HG02870 (cell line): ENCODE measurements around the gene VRK1.
"Not testable (repeated sequence)": the region's sequence is repeated elsewhere in the genome, so short reads cannot be mapped to it uniquely, and the experiment has no call there.

Source experiments
- ATAC-seq: cut with Tn5 transposase; IDR thresholded peaks from one replicate; pipeline ENCODE4 v1.9.1; 2021; ENCODE audit warnings: mild to moderate bottlenecking, moderate library complexity; ENCODE audit not compliant: unreplicated experiment

Gene VRK1, protein sequence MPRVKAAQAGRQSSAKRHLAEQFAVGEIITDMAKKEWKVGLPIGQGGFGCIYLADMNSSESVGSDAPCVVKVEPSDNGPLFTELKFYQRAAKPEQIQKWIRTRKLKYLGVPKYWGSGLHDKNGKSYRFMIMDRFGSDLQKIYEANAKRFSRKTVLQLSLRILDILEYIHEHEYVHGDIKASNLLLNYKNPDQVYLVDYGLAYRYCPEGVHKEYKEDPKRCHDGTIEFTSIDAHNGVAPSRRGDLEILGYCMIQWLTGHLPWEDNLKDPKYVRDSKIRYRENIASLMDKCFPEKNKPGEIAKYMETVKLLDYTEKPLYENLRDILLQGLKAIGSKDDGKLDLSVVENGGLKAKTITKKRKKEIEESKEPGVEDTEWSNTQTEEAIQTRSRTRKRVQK

DNA sequence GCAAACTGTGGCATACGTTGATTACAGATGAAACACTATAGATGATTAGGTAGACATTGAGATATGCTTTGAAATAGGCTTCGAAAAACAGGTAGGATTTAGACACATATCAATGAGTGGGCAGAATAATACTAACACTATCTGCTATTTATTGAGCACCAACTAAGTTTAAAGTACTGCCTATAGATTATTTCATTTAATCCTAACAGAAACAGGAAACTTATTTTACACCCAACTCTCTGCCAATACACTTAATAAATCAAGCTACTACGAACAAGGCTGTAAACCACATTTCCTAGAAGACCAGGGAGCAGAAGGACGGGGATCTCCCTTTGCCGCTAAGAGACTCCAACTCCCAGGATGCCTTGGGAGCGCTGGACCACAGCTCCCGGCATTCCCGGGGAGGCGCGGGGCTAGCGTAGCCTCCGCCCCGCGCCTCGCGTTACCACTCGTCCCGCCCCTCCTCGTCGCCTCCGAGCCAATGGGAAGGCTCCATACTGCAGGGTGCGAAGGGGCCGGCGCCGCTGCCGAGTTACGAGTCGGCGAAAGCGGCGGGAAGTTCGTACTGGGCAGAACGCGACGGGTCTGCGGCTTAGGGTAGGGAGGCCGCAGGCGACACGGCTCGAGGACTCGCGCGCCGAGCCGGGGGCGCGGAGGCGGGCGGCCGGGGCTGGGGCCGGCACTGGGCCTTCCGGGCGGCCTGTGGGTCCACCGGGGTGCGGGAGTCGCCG lies at the start of gene VRK1:
VRK1 (plus strand) TSS at position 532 of the 731 bp plus-strand sequence. CDS start 36,090 bp downstream, outside the sequence.
- ATAC-seq = peak; percentile 92

DNA sequence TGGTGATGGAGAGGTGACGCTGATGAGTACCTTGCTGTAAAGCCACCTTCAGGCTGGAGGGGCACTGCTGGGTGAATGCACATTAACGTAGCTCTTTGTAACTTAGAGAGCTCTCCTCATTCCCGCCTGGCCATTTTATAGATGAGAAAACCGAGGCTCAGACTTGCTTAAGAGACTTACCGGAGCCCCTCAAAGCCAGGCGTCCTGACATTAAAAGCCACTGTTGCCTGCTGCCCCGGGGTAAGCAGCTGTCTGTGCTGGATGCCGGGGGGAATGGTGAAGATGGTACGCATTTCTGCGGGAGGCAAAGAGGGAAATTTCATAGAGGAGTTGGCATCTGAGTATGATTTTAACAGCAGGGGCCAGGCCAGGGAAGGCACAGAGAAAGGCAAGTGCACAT lies 49.6 kb upstream of the VRK1 start:
- no peak for ATAC-seq

DNA sequence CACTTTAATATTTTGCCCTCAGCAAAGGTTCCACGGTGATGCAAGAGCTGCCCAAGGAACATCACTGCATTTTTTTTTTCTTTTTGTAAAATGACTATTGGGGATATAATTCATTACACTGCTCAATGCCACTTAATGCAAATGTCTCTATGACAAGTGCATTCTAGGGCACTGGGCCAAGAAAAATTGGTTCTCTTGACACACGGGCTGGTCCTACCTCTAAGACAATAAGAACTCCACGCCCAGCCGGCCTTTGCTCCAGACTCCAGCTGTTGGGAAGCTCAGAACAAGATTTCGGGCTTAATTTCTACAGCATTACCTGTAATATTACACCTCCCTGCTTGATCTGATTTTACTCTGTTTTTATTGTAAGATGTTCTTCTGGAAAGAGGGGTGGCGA lies 48.8 kb upstream of the VRK1 start:
- ATAC-seq = no peak

DNA sequence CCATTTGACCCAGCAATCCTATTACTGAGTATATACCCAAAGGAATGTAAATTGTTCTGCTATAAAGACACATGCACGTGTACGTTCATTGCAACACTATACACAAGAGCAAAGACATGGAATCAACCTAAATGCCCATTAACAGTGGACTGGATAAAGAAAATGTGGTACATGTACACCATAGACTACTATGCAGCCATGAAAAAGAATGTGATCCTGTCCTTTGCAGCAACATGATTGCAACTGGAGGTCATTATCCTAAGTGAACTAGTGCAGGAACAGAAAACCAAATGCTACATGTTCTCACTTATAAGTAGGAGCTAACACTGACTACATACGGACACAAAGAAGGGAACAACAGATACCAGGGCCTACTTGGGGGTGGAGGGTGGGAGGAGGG lies 45.7 kb upstream of the VRK1 start:
- ATAC-seq = no peak

DNA sequence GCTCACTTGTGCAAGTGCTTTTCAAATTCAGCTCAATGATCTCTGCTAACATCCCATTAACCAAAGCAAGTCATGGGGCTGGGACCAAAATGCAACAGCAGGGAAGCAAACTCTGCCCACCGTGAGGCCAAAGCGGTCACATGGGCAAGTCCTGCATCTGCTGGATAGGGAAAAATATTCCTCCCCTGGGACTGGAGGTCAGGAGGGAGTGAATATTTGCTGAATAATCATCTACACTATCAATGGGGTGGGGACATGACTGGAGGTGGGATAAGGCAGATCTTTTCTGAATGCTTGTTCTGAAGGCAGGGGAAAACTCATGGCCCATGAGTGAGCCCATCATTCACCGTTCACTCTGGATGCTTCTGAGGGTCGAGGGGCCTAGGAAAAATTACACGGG lies 45.1 kb upstream of the VRK1 start:
- no peak for ATAC-seq

DNA sequence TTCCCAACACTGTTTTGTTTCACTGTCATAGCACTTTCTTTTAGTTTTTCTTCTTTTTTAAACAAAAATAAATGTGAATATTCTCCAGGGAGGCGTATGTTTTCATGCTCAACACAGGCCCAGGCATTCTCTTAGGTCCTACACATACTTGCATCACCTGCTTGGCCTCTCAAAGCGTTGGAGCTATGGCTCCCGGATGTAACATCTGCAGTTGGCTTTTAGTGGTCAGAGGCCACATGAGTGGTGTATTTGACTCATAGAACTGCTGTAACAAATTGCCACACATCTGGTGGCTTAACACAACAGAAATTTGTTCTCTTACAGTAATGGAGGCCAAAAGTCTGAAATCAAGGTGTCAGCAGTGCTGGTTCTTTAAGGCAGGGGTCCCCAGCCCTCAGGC lies 44.6 kb upstream of the VRK1 start:
- no peak for ATAC-seq

DNA sequence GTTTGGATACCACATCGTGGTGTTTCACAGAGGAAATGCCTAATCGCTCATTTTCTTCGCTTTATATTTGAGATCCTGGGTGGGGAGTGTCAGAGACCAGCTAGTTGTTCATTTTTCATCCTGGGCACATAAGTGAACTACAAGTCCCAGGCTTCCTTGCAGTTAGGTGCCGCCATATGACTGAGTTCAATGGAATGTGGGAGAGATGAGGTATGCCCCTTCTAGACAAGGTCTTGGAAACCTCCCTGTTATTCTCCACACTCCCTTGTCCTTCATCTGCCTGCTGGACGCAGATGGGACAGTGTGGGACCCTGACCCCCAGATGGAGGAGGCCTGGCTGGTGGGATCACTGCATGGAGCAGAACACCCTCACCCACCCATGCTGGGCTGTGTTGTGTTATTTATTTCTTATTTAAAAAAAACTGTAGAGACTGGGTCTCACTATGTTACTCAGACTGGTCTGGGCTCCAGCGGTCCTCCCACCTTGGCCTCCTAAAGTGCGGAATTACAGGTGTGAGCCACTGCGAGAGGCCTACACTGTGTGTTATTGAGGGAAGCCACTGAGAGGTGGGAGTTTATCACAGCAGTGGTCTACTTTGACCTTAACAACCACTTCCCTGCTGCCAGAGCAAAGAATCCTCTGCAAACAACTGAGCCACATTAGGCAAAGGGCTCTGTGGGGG lies 42.9 kb upstream of the VRK1 start:
- ATAC-seq = no peak

DNA sequence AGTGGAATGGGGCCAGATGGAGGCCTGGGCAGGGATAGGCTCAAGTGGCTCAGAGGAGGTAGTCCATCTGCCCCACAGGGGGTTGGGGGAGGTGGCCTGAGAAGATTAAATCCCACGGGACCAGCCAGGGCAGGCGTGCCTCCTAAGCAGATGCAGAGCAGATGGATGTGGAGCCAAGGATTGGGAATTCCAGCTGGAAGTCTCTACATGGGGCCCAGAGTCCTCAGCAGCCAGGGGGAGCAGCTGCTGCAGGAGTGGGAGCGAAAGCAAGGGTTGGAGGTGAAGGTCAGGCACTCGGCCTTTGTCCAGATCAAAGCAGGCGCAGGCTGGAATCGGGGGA lies 42.4 kb upstream of the VRK1 start:
- ATAC-seq = no peak

DNA sequence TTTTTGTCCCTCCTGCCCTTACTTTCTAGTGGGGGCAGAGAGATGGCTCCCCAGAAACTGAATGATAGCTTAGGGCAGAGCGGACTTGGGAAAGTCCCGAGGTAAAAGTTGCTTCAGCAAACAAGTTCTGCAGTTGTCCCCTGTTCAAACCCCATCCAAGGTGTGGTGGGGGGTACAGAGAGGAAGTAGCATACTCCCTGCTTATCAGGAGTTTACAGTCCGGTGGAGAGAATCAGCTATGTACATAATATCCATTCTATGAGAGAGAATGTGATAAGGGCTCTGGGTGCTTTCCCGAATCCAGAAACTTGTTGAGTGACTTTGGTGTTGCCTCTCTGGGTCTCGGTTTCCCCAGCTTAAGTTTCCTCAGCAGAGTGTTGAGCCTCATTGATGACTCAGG lies 40.4 kb upstream of the VRK1 start:
- no peak for ATAC-seq

DNA sequence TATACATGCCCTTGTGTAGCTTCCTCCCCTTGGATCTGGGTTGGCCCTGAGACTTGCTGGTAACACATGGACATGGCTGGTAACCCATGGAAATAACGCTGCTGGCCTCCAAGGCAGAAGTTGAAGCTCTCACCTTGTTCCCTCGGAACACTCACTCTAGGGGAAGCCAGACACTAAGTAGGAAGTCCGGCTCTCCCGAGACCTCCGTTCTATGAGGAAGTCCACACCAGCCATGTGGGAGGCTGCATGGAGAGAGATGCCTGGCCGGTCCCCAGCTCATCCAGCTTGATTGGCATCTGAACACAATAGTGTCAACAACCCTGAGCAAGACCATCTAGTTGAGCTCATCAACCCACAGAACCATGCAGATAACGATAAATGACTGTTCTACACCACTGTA lies 39.7 kb upstream of the VRK1 start:
- ATAC-seq = no peak

DNA sequence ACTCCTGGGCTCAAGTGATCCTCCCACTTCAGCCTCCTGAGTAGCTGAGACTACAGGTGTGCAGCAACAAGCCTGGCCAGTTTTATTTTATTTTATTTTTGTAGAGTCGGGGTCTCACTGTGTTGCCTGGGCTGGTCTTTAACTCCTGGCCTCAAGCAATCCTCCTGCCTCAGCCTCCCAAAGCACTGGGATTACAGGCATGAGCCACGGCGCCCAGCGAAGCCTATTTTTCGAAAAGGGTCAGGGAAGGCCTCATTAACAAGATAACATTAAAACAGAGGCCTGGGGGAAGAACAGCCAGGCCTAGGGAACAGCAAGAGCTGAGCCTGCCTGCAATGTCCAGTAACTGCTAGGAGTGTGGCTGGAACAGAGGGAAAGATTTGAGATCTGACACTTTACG lies 36.1 kb upstream of the VRK1 start:
- no peak for ATAC-seq

DNA sequence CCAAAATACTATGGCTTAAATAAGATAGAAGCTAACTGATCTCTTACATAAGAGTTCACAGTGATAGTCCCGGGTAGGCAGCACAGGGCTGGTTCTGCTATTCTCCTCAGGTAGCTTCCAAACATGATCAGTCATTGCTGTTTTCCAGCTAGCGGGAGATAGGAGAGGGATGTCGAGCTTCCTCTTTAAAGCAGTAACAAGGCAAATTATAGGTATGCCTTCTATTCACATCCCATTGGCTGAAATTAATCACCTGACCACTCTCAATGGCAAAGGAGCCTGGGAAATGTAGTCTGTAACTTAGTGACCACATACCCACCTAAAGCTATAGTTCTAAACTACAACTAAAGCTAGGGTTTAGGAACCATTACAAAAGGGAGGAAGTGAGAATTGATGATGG lies 34.5 kb upstream of the VRK1 start:
- ATAC-seq = peak; percentile 98

DNA sequence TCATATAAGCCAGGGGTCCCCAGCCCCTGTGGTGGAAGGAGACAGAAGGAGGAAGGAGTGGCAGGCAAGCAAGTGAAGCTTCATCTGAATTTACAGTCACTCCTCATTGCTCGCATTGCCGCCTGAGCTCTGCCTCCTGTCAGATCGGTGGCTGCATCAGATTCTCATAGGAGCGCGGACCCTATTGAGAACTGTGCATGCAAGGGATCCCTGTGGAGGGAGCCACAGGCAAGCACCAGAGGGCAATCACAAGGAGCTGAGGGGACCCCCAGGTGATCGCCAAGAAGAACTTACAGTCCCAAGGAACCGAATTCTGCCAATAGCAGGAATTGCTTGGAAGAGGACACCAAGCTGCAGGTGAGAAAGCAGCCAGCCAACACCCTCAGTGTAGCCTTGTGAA lies 33.2 kb upstream of the VRK1 start:
- ATAC-seq = no peak

DNA sequence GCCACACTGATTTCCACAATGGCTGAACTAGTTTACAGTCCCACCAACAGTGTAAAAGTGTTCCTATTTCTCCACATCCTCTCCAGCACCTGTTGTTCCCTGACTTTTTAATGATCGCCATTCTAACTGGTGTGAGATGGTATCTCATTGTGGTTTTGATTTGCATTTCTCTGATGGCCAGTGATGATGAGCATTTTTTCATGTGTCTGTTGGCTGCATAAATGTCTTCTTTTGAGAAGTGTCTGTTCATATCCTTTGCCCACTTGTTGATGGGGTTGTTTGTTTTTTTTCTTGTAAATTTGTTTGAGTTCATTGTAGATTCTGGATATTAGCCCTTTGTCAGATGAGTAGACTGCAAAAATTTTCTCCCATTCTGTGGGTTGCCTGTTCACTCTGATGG lies 32.0 kb upstream of the VRK1 start:
- ATAC-seq = not testable (repeated sequence)

DNA sequence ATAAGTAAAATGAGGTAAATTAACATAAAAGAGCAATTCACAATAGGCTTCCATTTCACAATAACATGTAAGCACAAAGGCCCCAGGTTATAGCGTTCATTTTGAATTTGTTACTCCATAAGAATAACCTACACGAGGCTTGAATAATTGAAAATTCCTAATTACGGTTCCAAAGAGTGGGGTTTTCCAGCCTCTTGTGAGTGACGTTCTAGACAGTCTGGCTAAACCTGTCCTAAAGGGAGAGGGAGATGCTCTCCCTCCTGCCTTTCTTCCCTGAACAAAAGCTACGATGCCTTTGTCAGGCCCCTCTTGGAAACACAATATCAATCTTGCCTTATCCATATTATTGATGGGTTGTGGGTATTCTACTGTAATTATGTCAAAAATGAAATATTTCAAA lies 24.3 kb upstream of the VRK1 start:
- ATAC-seq = no peak

DNA sequence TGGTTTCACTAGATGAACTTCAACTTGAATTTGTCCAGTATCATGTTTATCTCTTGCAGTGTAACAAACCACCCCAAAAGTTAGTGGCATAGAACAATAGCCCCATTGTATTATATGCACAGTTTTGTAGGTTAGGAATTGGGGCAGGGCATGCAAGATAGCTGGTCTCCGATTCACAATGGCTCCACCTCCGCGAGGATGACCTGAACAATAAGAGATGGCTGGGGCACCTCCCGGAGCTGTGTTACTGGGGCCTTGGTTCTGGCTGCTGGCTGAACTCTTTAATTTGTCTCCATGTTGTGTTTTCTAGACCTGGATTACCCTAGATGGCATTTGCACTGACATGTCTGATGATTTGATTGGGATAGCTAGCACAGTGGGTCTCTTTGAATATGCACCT lies 20.4 kb upstream of the VRK1 start:
- no peak for ATAC-seq

DNA sequence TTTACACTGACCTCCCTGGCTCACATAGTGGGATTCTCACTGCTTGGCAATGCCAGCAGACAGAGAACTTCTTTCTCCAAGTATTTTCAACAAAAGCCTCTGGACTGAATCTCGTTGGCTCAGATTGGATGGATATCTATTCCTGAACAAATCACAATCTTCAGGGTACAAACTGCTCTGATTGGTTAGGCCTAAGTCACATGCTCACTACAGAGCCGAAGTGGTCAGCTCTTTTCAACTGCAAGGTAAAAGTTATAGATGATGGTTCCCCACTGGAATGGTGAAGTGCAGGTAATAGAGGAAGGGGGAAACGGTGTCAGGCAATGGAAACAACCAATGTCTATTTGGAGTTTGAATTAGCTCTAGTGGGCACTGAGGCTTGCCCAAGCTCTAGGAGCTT lies 16.7 kb upstream of the VRK1 start:
- no peak for ATAC-seq

DNA sequence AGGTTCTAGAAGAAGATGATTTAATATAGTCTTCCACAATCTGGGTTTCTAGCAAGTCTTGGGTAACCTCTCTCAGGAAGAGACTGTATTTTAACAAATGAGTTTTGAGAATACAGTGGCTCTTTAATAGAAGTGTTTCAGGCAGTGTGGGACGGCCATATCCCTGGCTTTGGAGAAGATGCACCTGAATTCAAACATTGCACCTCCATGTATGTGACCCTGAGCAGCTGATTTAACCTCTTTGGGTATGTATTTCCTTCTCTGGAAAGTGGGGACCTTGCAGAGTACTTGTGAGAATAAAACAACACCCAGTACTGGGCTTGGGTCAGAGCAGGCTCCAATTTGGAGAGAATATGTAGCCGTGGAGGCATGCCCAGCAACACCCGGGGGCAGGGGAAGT lies 15.8 kb upstream of the VRK1 start:
- ATAC-seq = no peak

DNA sequence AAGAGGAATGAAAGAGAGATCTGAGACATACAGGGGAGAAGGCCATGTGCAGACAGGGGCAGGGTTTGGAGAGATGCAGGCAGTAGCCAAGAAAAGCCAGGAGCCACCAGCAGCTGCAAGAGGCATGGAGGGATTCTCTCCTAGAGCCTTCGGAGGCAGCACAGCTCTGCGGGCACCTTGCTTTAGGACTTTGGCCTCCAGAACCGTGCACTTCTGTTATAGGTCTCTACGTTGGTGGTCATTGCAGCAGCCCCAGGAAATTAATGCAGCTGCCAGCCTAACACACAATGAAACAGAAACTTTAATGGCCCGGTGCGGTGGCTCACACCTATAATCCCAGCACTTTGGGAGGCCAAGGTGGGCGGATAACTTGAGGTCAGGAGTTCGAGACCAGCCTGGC lies 14.7 kb upstream of the VRK1 start:
- no peak for ATAC-seq

DNA sequence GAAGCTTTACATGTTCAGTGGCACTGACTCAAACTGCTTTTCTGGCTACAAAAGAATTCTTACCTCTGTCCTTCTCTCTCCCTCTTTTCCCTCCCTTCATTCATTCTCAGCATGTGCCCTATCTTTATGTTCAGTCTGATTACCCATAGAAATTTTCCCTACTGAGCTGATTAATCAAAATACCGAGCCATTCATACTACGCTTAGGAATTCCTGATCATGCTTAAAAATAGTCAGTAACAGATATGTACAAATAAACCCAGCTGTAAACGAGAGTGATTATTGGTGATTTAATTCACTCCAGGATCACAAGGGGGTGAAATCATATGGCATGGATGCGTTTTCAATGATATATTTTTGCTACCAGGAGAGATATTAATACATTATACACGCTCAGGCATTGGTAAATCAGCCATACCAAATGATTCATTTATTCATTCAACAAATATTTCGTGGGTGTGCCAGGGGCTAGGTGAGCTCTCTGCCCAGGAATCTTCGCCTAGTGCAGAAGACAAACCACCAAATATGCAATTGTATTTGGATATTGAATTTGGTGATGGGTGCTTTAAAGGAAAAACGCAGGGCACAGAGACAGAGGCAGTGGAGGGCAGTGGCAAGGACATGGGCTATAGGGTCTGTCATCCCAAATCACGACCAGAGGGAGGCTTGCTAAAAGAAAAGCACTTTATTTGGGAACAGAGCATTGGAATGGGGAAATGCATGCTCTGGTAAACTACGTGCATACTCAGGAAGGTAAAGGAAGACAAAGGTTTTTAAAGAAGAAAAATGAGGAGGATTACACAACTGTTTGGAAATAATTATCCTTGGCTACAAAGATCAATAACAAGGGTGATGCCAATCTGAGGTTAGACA lies 13.9 kb upstream of the VRK1 start:
- no peak for ATAC-seq

DNA sequence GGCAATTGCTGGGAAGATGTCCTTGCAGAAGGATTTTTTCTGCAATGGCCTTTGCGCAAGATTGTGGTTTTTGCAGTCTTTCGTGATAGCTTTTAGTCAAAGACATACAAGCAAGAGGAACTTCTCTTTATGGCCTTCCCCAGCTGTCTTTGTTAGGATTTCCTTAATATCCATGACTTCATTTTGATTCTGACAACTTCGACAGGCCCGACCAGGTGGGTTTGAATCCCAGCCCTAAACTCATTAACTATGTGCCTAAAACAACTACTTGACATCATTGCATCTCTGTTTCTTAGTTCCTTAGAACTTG lies 13.3 kb upstream of the VRK1 start:
- no peak for ATAC-seq
